ENCODE measurements around the gene PEPD. TPM values are rescaled to one million over a fixed set of nuclear protein-coding genes. Genes with fewer than 3 reads are reported as not detected.

The PEPD gene
- total RNA-seq, 1 donor, result 23.5 TPM

GRCh38 chr19:33407716-33408115, 113.9 kb downstream of the PEPD start:
- peaks cover 29% of the 10 kb centered on the region for H3K4me1 ChIP-seq (ENCODE audit: insufficient read depth, low read length)
- no peak overlapping the region for H3K4me3 ChIP-seq (ENCODE audit: low read length)
- no peaks in the 10 kb centered on the region for H3K27me3 ChIP-seq (ENCODE audit: insufficient read depth, low read length)
- no peaks in the 10 kb centered on the region for H3K9me3 ChIP-seq (ENCODE audit: low read depth, low read length)

GRCh38 chr19:33407140-33407551, 114.4 kb downstream of the PEPD start:
- H3K9me3 ChIP-seq (ENCODE audit: low read depth, low read length), result no peaks in the 10 kb centered on the region
- H3K4me3 ChIP-seq (ENCODE audit: low read length), result no peak overlapping the region
- peaks cover 35% of the 10 kb centered on the region for H3K4me1 ChIP-seq (ENCODE audit: insufficient read depth, low read length)
- H3K27me3 ChIP-seq (ENCODE audit: insufficient read depth, low read length), result no peaks in the 10 kb centered on the region

GRCh38 chr19:33406521-33407139, 115.0 kb downstream of the PEPD start:
- H3K4me1 ChIP-seq (ENCODE audit: insufficient read depth, low read length), result peaks cover 35% of the 10 kb centered on the region

GRCh38 chr19:33405553-33406461, 115.8 kb downstream of the PEPD start:
- Histone ChIP-seq H3K27me3 (ENCODE audit: insufficient read depth, low read length) (no peaks in the 10 kb centered on the region), H3K4me1 (ENCODE audit: insufficient read depth, low read length) (peaks cover 35% of the 10 kb centered on the region), H3K4me3 (ENCODE audit: low read length) (no peak overlapping the region), H3K9me3 (ENCODE audit: low read depth, low read length) (no peaks in the 10 kb centered on the region)

More at GRCh38 chr19:33406521-33407139, 115.0 kb downstream of the PEPD start:
- Histone ChIP-seq H3K4me3 (ENCODE audit: low read length) (no peak overlapping the region), H3K9me3 (ENCODE audit: low read depth, low read length) (no peaks in the 10 kb centered on the region), H3K27me3 (ENCODE audit: insufficient read depth, low read length) (no peaks in the 10 kb centered on the region)

- Histone ChIP-seq H3K4me3 (ENCODE audit: low read length) (no peak overlapping the region), H3K9me3 (ENCODE audit: low read depth, low read length) (no peaks in the 10 kb centered on the region), H3K4me1 (ENCODE audit: insufficient read depth, low read length) (peaks cover 35% of the 10 kb centered on the region)
Measured at GRCh38 chr19:33405254-33405552, 116.4 kb downstream of the PEPD start.

GRCh38 chr19:33404506-33405253, 116.9 kb downstream of the PEPD start:
- Histone ChIP-seq H3K9me3 (ENCODE audit: low read depth, low read length) (no peaks in the 10 kb centered on the region), H3K4me1 (ENCODE audit: insufficient read depth, low read length) (peaks cover 35% of the 10 kb centered on the region), H3K4me3 (ENCODE audit: low read length) (no peak overlapping the region), H3K27me3 (ENCODE audit: insufficient read depth, low read length) (no peaks in the 10 kb centered on the region)

More at GRCh38 chr19:33405254-33405552, 116.4 kb downstream of the PEPD start:
- H3K27me3 ChIP-seq (ENCODE audit: insufficient read depth, low read length), result no peaks in the 10 kb centered on the region

- no peaks in the 10 kb centered on the region for H3K27me3 ChIP-seq (ENCODE audit: insufficient read depth, low read length)
- H3K4me3 ChIP-seq (ENCODE audit: low read length), result no peak overlapping the region
- no peaks in the 10 kb centered on the region for H3K9me3 ChIP-seq (ENCODE audit: low read depth, low read length)
- H3K4me1 ChIP-seq (ENCODE audit: insufficient read depth, low read length), result peaks cover 35% of the 10 kb centered on the region
Measured at GRCh38 chr19:33403973-33404304, 117.7 kb downstream of the PEPD start.

- no peaks in the 10 kb centered on the region for H3K9me3 ChIP-seq (ENCODE audit: low read depth, low read length)
- H3K27me3 ChIP-seq (ENCODE audit: insufficient read depth, low read length), result no peaks in the 10 kb centered on the region
- peaks cover 35% of the 10 kb centered on the region for H3K4me1 ChIP-seq (ENCODE audit: insufficient read depth, low read length)
- no peak overlapping the region for H3K4me3 ChIP-seq (ENCODE audit: low read length)
Measured at GRCh38 chr19:33403221-33403972, 118.2 kb downstream of the PEPD start.

GRCh38 chr19:33402421-33403220, 119.0 kb downstream of the PEPD start:
- Histone ChIP-seq H3K9me3 (ENCODE audit: low read depth, low read length) (no peaks in the 10 kb centered on the region), H3K4me1 (ENCODE audit: insufficient read depth, low read length) (peaks cover 34% of the 10 kb centered on the region), H3K4me3 (ENCODE audit: low read length) (no peak overlapping the region), H3K27me3 (ENCODE audit: insufficient read depth, low read length) (no peaks in the 10 kb centered on the region)

- no peak overlapping the region for H3K4me3 ChIP-seq (ENCODE audit: low read length)
- H3K9me3 ChIP-seq (ENCODE audit: low read depth, low read length), result no peaks in the 10 kb centered on the region
- peaks cover 27% of the 10 kb centered on the region for H3K4me1 ChIP-seq (ENCODE audit: insufficient read depth, low read length)
- no peaks in the 10 kb centered on the region for H3K27me3 ChIP-seq (ENCODE audit: insufficient read depth, low read length)
Measured at GRCh38 chr19:33401683-33402420, 119.7 kb downstream of the PEPD start.

- Histone ChIP-seq H3K4me1 (ENCODE audit: insufficient read depth, low read length) (peaks cover 27% of the 10 kb centered on the region), H3K27me3 (ENCODE audit: insufficient read depth, low read length) (no peaks in the 10 kb centered on the region), H3K9me3 (ENCODE audit: low read depth, low read length) (no peaks in the 10 kb centered on the region), H3K4me3 (ENCODE audit: low read length) (no peak overlapping the region)
Measured at GRCh38 chr19:33400856-33401682, 120.5 kb downstream of the PEPD start.

- Histone ChIP-seq H3K9me3 (ENCODE audit: low read depth, low read length) (no peaks in the 10 kb centered on the region), H3K4me3 (ENCODE audit: low read length) (no peak overlapping the region), H3K4me1 (ENCODE audit: insufficient read depth, low read length) (peaks cover 29% of the 10 kb centered on the region), H3K27me3 (ENCODE audit: insufficient read depth, low read length) (no peaks in the 10 kb centered on the region)
Measured at GRCh38 chr19:33399745-33400681, 121.6 kb downstream of the PEPD start.
